Omental fat pad (tissue), 4 donors: ENCODE data around the gene DNAH7. TPM values are rescaled to one million over a fixed set of nuclear protein-coding genes. Genes with fewer than 3 reads are reported as not detected.
"Not testable (repeated sequence)": the region's sequence is repeated elsewhere in the genome, so short reads cannot be mapped to it uniquely, and the experiment has no call there.

ENCODE experiments used
- ATAC-seq: fragments of 150-250 bp; one replicate; pipeline ENCODE4 v1.9.1; 2016; ENCODE audit warnings: mild to moderate bottlenecking, moderate library complexity; ENCODE audit not compliant: low FRiP score
- DNase-seq: peaks from one replicate; pipeline ENCODE4 v3.0.0-alpha.2; 2019; ENCODE audit warnings: low spot score
- CTCF ChIP-seq, 3 donors: fragments of 450-650 bp; IDR thresholded peaks; one replicate each; pipeline ENCODE4 v1.5.1; 2016 to 2017; ENCODE audit warnings: antibody characterized with exemption in 3 of 3, mild to moderate bottlenecking in 3 of 3, moderate library complexity in 2 of 3
- total RNA-seq, 4 donors: library from RNA; depleted of rRNA; stranded (reverse); fragments of >200 nt; gene quantifications; one replicate each; pipeline ENCODE4 v1.1.0, GENCODE V29; 2016

DNAH7 gene
- total RNA-seq, 4 donors from 2014 or later: 0.16 to 3.6 (median 1.4) TPM

GRCh38 chr2:196096264-196096663 is 27.6 kb upstream of the DNAH7 start:
- ATAC-seq: no peak
- DNase-seq: no peak
- TF ChIP-seq CTCF (IDR thresholded peaks at IDR 0.05): no peak

DNA sequence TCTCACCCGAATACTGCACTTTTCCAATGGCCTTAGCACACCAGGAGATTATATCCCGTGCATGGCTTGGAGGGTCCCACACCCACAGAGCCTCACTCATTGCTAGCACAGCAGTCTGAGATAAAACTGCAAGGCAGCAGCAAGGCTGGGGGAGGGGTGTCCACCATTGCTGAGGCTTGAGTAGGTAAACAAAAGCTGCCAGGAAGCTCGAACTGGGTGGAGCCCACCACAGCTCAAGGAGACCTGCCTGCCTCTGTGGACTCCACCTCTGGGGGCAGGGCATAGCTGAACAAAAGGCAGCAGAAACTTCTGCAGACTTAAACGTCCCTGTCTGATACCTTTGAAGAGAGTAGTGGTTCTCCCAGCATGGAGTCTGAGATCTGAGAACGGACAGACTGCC is 20.8 kb upstream of the DNAH7 start:
- not testable (repeated sequence) for DNase-seq, ATAC-seq

DNA sequence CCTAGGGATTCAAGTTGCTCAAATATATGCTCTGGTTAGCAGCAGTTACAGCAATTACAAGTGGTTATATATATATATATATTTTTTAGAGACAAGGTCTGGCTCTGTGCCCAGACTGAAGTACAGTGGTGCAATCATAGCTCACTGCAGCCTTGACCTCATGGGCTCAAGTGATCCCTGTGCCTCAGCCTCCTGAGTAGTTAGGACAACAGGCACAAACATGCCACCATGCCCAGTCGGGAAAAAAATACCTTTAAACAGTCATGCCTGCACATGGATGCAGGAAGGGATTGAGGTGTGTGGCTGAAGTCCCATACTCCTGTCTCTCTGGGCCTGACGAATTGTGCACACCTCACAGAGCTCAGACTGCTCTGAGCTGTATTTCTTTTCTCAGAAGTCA is 19.6 kb upstream of the DNAH7 start:
- ATAC-seq (no peak), DNase-seq (no peak)
- TF ChIP-seq CTCF (IDR thresholded peaks at IDR 0.05): no peak

GRCh38 chr2:196086517-196087368 is 18.1 kb upstream of the DNAH7 start:
- ATAC-seq (no peak), DNase-seq (no peak)
- no peak for TF ChIP-seq CTCF (IDR thresholded peaks at IDR 0.05)

DNA sequence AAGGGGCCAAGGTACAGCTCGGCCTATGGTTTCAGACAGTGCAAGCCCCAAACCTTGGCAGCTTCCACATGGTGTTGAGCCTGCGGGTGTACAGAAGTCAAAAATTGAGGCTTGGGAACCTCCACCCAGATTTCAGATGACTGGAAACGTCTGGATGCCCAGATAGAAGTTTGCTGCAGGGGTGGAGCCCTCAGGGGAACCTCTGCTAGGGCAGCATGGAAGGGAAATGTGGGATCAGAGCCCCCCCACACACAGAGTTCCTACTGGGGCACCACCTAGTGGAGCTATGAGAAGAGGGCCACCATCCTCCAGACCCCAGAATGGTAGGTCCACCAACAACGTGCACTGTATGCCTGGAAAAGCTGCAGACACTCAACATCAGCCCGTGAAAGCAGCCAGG is 15.0 kb upstream of the DNAH7 start:
- TF ChIP-seq CTCF (IDR thresholded peaks at IDR 0.05): no peak
- DNase-seq: no peak
- no peak for ATAC-seq

DNA sequence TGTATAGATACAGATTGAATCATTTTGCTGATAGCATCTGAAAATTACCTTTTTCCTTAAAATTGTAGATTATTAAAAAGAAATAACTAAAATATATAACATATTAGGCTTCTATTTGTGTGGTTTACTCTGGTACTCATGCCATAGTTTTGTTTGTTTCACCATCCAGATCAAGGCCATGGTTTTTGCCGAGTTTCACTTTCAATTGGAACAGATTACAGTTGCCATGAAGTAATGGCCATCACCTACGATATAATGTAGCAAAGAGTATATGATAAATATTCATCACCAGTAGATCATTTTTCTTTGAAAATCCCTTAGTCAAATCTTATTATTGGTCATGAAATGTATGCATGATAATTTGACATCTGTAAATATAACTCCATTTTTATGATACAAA is 11.9 kb upstream of the DNAH7 start:
- no peak for ATAC-seq
- no peak for TF ChIP-seq CTCF (IDR thresholded peaks at IDR 0.05)
- DNase-seq: no peak

DNA sequence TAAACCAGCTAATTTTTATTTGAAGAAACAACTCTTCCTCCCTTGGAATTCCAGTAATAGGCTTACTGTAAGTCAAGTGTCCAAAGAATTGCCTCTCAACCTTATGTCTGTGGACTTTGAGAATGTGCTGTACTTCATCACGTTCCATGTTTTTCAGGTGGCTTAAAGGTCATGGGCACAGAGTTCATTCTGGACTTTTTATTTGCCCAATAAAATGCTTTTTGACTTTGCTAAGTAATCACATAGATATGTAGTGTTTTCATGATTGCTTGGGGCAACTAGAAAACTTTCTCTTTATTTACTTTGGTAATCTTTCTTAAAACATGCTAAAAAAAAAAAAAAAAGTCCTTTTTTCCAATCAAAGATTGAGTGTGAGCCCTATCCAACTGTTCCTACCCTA is 10.4 kb upstream of the DNAH7 start:
- ATAC-seq (no peak), DNase-seq (no peak)

More for the DNA sequence above, 10.4 kb upstream of the DNAH7 start:
- no peak for TF ChIP-seq CTCF (IDR thresholded peaks at IDR 0.05)
